GM21367 (cell line): Measurements from ENCODE around the gene SRGAP2B.
"Not testable (repeated sequence)": the region's sequence is repeated elsewhere in the genome, so short reads cannot be mapped to it uniquely, and the experiment has no call there.

Source experiments
- ATAC-seq: cut with Tn5 transposase; IDR thresholded peaks from one replicate; pipeline ENCODE4 v1.9.1; 2021; ENCODE audit not compliant: unreplicated experiment

The SRGAP2B gene

GRCh38 chr1:145000074-145000742 is 94.9 kb downstream of the SRGAP2B start:
- not testable (repeated sequence) for ATAC-seq

GRCh38 chr1:144998981-144999273 is 96.2 kb downstream of the SRGAP2B start:
- not testable (repeated sequence) for ATAC-seq

GRCh38 chr1:144998134-144998980 is 96.8 kb downstream of the SRGAP2B start:
- ATAC-seq: not testable (repeated sequence)

- not testable (repeated sequence) for ATAC-seq
Observed at GRCh38 chr1:144995833-144996410, 99.2 kb downstream of the SRGAP2B start.

- ATAC-seq: not testable (repeated sequence)
Observed at GRCh38 chr1:144992915-144993314, 102.2 kb downstream of the SRGAP2B start.

GRCh38 chr1:144990611-144991010 is 104.5 kb downstream of the SRGAP2B start:
- ATAC-seq: not testable (repeated sequence)

GRCh38 chr1:144987131-144987530 is 108.0 kb downstream of the SRGAP2B start:
- ATAC-seq: not testable (repeated sequence)

- ATAC-seq: not testable (repeated sequence)
Observed at GRCh38 chr1:144986171-144986860, 108.8 kb downstream of the SRGAP2B start.

GRCh38 chr1:144985550-144986170 is 109.5 kb downstream of the SRGAP2B start:
- not testable (repeated sequence) for ATAC-seq

- not testable (repeated sequence) for ATAC-seq
Observed at GRCh38 chr1:144982802-144983525, 112.2 kb downstream of the SRGAP2B start.

GRCh38 chr1:144981157-144981556 is 114.0 kb downstream of the SRGAP2B start:
- ATAC-seq: not testable (repeated sequence)

- ATAC-seq: not testable (repeated sequence)
Observed at GRCh38 chr1:144979960-144980595, 115.0 kb downstream of the SRGAP2B start.

GRCh38 chr1:144977856-144978255 is 117.3 kb downstream of the SRGAP2B start:
- ATAC-seq: not testable (repeated sequence)

- not testable (repeated sequence) for ATAC-seq
Observed at GRCh38 chr1:144971936-144972335, 123.2 kb downstream of the SRGAP2B start.

GRCh38 chr1:144966488-144966887 is 128.6 kb downstream of the SRGAP2B start:
- ATAC-seq: not testable (repeated sequence)

GRCh38 chr1:144964765-144965164 is 130.4 kb downstream of the SRGAP2B start:
- not testable (repeated sequence) for ATAC-seq

GRCh38 chr1:144964186-144964585 is 130.9 kb downstream of the SRGAP2B start:
- not testable (repeated sequence) for ATAC-seq

GRCh38 chr1:144963571-144963970 is 131.6 kb downstream of the SRGAP2B start:
- ATAC-seq: not testable (repeated sequence)
